H1 (cell line): ENCODE data around the gene DNAJC9. TPM values are rescaled to one million over a fixed set of nuclear protein-coding genes. Genes with fewer than 3 reads are reported as not detected.

Experiments
- CTCF ChIA-PET: fragments of 300-600 bp; sonication (Branson Sonifier 250); formaldehyde crosslinking; loops from one replicate; lab custom pipeline; 2021; ENCODE audit not compliant: partially characterized antibody; lab: Charles Lee
- POLR2A ChIA-PET: fragments of 300-600 bp; sonication (Branson Sonifier 250); formaldehyde crosslinking; loops from one replicate; lab custom pipeline; 2021; ENCODE audit warnings: inconsistent platforms; ENCODE audit not compliant: partially characterized antibody; lab: Charles Lee
- DNase-seq, 2 experiments: peaks; one replicate each; pipeline versions ENCODE4 v3.0.0 to v3.0.0-alpha.2; 2010 to 2022; ENCODE audit warnings: low spot score in 2 of 2, low read depth in 1 of 2, mixed read lengths in 1 of 2
- FAIRE-seq: peaks from 2 replicates; lab custom pipeline; 2011; peaks lifted over from hg19 to GRCh38; lab: Jason Lieb, UNC
- H2AFZ ChIP-seq: 2 replicates; pipeline ENCODE4 v1.8.1; 2012; ENCODE audit warnings: low read length, inconsistent platforms
- H2AK5ac ChIP-seq: 2 replicates; pipeline ENCODE4 v1.6.1; 2013; ENCODE audit warnings: low read depth, low read length
- H2BK120ac ChIP-seq: replicated peaks from 2 replicates; pipeline ENCODE3; 2013; ENCODE audit warnings: low read depth, low read length, inconsistent platforms
- H2BK12ac ChIP-seq: 2 replicates; pipeline ENCODE4 v1.6.1; 2013; ENCODE audit warnings: low read depth, low read length
- H2BK15ac ChIP-seq: 2 replicates; pipeline ENCODE4 v1.6.1; 2013; ENCODE audit warnings: low read length
- H2BK20ac ChIP-seq: 2 replicates; pipeline ENCODE4 v1.6.1; 2013; ENCODE audit warnings: low read length
- H2BK5ac ChIP-seq: 2 replicates; pipeline ENCODE4 v1.6.1; 2013; ENCODE audit warnings: low read depth, low read length
- H3K14ac ChIP-seq: 2 replicates; pipeline ENCODE4 v1.6.1; 2013; ENCODE audit warnings: inconsistent platforms; ENCODE audit not compliant: insufficient read length
- H3K18ac ChIP-seq: 2 replicates; pipeline ENCODE4 v1.6.1; 2013; ENCODE audit warnings: low read length; ENCODE audit errors: extremely low read depth
- H3K23ac ChIP-seq: 2 replicates; pipeline ENCODE4 v1.6.1; 2013; ENCODE audit warnings: inconsistent platforms; ENCODE audit not compliant: insufficient read length
- H3K23me2 ChIP-seq: 2 replicates; pipeline ENCODE4 v1.6.1; 2013; ENCODE audit warnings: low read depth, low read length
- H3K27ac ChIP-seq: 2 replicates; pipeline ENCODE4 v1.6.1; 2011; ENCODE audit warnings: low read depth, low read length, inconsistent platforms
- H3K27me3 ChIP-seq, 4 experiments: replicated peaks in 1 of 4; 1 replicate in 1 of 4; 2 replicates in 3 of 4; pipeline versions ENCODE4 v1.6.1 to v1.8.1; 2011 to 2013; ENCODE audit warnings: low read length in 3 of 4, mild to moderate bottlenecking in 3 of 4, inconsistent platforms in 2 of 4, mixed read lengths in 2 of 4, moderate library complexity in 1 of 4; ENCODE audit not compliant: control insufficient read depth in 3 of 4, insufficient read depth in 3 of 4; ENCODE audit errors: extremely low read depth in 1 of 4
- H3K36me3 ChIP-seq, 4 experiments: 2 replicates each; pipeline versions ENCODE4 v1.6.1 to v1.8.1; 2011 to 2013; ENCODE audit warnings: mild to moderate bottlenecking in 4 of 4, low read length in 3 of 4, moderate library complexity in 2 of 4, control low read depth in 1 of 4, inconsistent platforms in 1 of 4; ENCODE audit not compliant: insufficient read depth in 4 of 4, control insufficient read depth in 2 of 4
- H3K4ac ChIP-seq: replicated peaks from 2 replicates; pipeline ENCODE3; 2013; ENCODE audit warnings: low read length, low read depth, mixed read lengths, inconsistent platforms; ENCODE audit not compliant: insufficient read length
- H3K4me1 ChIP-seq, 4 experiments: replicated peaks in 1 of 4; 1 replicate in 1 of 4; 2 replicates in 3 of 4; pipeline versions ENCODE4 v1.6.1 to v1.8.1; 2011 to 2013; ENCODE audit warnings: low read length in 3 of 4, inconsistent platforms in 2 of 4, mixed read lengths in 1 of 4; ENCODE audit not compliant: insufficient read depth in 4 of 4, control insufficient read depth in 3 of 4
- H3K4me2 ChIP-seq, 2 experiments: 2 replicates each; pipeline versions ENCODE4 v1.6.1 to v1.8.1; 2011 to 2013; ENCODE audit warnings: low read depth in 2 of 2, low read length in 2 of 2, control low read depth in 1 of 2, inconsistent platforms in 1 of 2, mild to moderate bottlenecking in 1 of 2; ENCODE audit not compliant: insufficient read depth in 1 of 2
- H3K4me3 ChIP-seq, 4 experiments: fragments of 200-600, 300-600 bp in 1 of 4; sonication (generic), shearing (Covaris generic), sonication (Bioruptor Twin) in 1 of 4; 2 replicates each; pipeline versions ENCODE4 v1.5.1 to v1.8.1; 2011 to 2016; ENCODE audit warnings: low read length in 4 of 4, low read depth in 3 of 4, control low read depth in 2 of 4, inconsistent platforms in 2 of 4, mild to moderate bottlenecking in 2 of 4, mixed read lengths in 1 of 4, moderate library complexity in 1 of 4; ENCODE audit not compliant: insufficient read depth in 2 of 4; ENCODE audit errors: extremely low read depth in 1 of 4
- H3K56ac ChIP-seq: replicated peaks from 2 replicates; pipeline ENCODE3; 2013; ENCODE audit warnings: low read depth, mild to moderate bottlenecking, mixed read lengths, low read length, inconsistent platforms; ENCODE audit not compliant: insufficient read length
- H3K79me1 ChIP-seq: 2 replicates; pipeline ENCODE4 v1.6.1; 2013; ENCODE audit warnings: low read depth, low read length, control low read depth
- H3K79me2 ChIP-seq, 2 experiments: 2 replicates each; pipeline versions ENCODE4 v1.6.1 to v1.8.1; 2012 to 2013; ENCODE audit warnings: low read length in 2 of 2, mild to moderate bottlenecking in 2 of 2, inconsistent platforms in 1 of 2; ENCODE audit not compliant: insufficient read depth in 2 of 2, control insufficient read depth in 1 of 2
- H3K9ac ChIP-seq, 4 experiments: replicated peaks in 1 of 4; 1 replicate in 1 of 4; 2 replicates in 3 of 4; pipeline versions ENCODE4 v1.6.1 to v1.8.1; 2011 to 2013; ENCODE audit warnings: low read depth in 3 of 4, low read length in 3 of 4, control low read depth in 2 of 4, mild to moderate bottlenecking in 2 of 4, moderate library complexity in 2 of 4, inconsistent platforms in 1 of 4; ENCODE audit errors: extremely low read depth in 1 of 4
- H3K9me3 ChIP-seq, 2 experiments: 2 replicates each; pipeline versions ENCODE4 v1.6.1 to v1.8.1; 2012 to 2013; ENCODE audit warnings: mild to moderate bottlenecking in 2 of 2, moderate library complexity in 2 of 2, control low read depth in 1 of 2, inconsistent platforms in 1 of 2, low read depth in 1 of 2, low read length in 1 of 2, mixed read lengths in 1 of 2; ENCODE audit not compliant: insufficient read depth in 2 of 2
- H4K20me1 ChIP-seq, 2 experiments: replicated peaks in 1 of 2; 2 replicates each; pipeline versions ENCODE3 to v1.8.1; 2011 to 2013; ENCODE audit warnings: inconsistent platforms in 2 of 2, low read length in 2 of 2, mild to moderate bottlenecking in 1 of 2; ENCODE audit not compliant: insufficient read depth in 2 of 2, control insufficient read depth in 1 of 2
- H4K5ac ChIP-seq: 2 replicates; pipeline ENCODE4 v1.6.1; 2013; ENCODE audit warnings: low read length, low read depth, mixed read lengths, inconsistent platforms; ENCODE audit not compliant: insufficient read length
- H4K8ac ChIP-seq: 2 replicates; pipeline ENCODE4 v1.8.0; 2013; ENCODE audit warnings: mild to moderate bottlenecking, moderate library complexity, low read length, inconsistent platforms; ENCODE audit not compliant: insufficient read depth; ENCODE audit errors: extremely low read depth
- H4K91ac ChIP-seq: replicated peaks from 2 replicates; pipeline ENCODE3; 2013; ENCODE audit warnings: low read length, mixed read lengths, inconsistent platforms; ENCODE audit not compliant: insufficient read length
- EZH2 ChIP-seq: fragments of 200-600 bp; sonication (generic); IDR thresholded peaks from 2 replicates; pipeline ENCODE4 v1.7.1; 2012; ENCODE audit warnings: low read depth, mild to moderate bottlenecking, moderate library complexity, low read length, inconsistent platforms; ENCODE audit not compliant: severe bottlenecking
- JUND ChIP-seq: IDR thresholded peaks from 2 replicates; pipeline ENCODE4 v1.6.1; 2011; ENCODE audit warnings: mild to moderate bottlenecking, improper control_type of control experiment, low read length
- NRF1 ChIP-seq: IDR thresholded peaks from 2 replicates; pipeline ENCODE4 v1.6.1; 2011; ENCODE audit warnings: mild to moderate bottlenecking, low read depth, low read length, improper control_type of control experiment
- WGBS, 2 experiments: shearing (Covaris generic) in 1 of 2; methylation state at CpG; one replicate each; pipeline versions ENCODE4 v1.1.6 to v1.1.7; 2013 to 2015; ENCODE audit warnings: low lambda C conversion rate in 2 of 2, mixed read lengths in 2 of 2, inconsistent platforms in 1 of 2, low coverage in 1 of 2, missing lambda C conversion rate in 1 of 2; ENCODE audit not compliant: insufficient replicate concordance in 2 of 2, insufficient coverage in 1 of 2, insufficient read length in 1 of 2; ENCODE audit errors: extremely low coverage in 1 of 2, missing lambda C conversion rate in 1 of 2; 5-methylcytosine and 5-hydroxymethylcytosine counted together
- polyA plus RNA-seq, 7 experiments: library from polyadenylated mRNA; depleted of rRNA in 3 of 7; stranded (reverse) in 5 of 7; unstranded in 2 of 7; fragments of >200 nt in 5 of 7; fragments of 200-250 nt in 2 of 7; gene quantifications; 1 replicate in 5 of 7; 2 replicates in 1 of 7; 4 replicates in 1 of 7; pipeline versions ENCODE4 v1.2.1 to v1.2.3, GENCODE V29; 2011 to 2013; ENCODE audit warnings: missing spikeins in 2 of 7, mixed read lengths in 2 of 7
- total RNA-seq: library from RNA; stranded (reverse); fragmentation: NEBNext Ultra II Directional; extraction: Animal tissue kit (Norgen Biotek cat#: 25700); gene quantifications from 2 replicates; pipeline ENCODE4 v1.2.1, GENCODE V29; 2021

DNAJC9 gene
- total and polyA plus RNA-seq, 2 of the 8 experiments (the other 6 are each of a cell fraction or from before 2014, with no cell fraction given): 26.0 to 32.2 TPM

DNA sequence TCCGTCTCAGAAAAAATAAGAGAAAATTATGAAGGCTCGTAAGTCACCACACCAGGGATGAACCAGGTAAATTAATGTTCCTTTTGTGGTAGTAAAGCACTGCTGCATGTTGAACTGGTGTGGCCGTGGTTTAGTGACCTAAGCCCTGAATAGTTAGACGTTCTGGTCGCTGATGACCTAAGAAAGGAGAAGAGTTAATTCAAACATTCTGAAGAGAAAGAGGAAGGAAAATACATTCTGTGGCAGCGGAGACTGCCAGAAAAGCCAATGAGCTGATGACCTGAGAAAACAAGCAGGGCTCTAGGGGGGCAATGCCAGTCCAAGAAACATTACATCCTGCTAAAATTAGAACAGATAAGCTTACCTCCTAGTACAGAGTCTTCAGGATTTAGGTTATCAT is 17.5 kb downstream of the DNAJC9 start:
- Histone ChIP-seq H3K27ac (no peak overlapping the region), H3K36me3 (peaks cover 0 to 9% (median 4%) of the 10 kb centered on the region in 4 experiments; a peak in 2 of 8 replicates), H2BK15ac (no peak overlapping the region), H2BK5ac (no peak overlapping the region), H3K23me2 (no peaks in the 10 kb centered on the region), H4K5ac (no peak overlapping the region), H3K4me1 (no peaks in the 10 kb centered on the region), H3K56ac (no peak overlapping the region), H3K18ac (no peak overlapping the region)
- no peak for TF ChIP-seq EZH2
- TF ChIP-seq JUND: no peak
- TF ChIP-seq NRF1: no peak
- TF ChIP-seq, all 59 proteins: peak for 0
- Histone ChIP-seq H4K20me1 (peaks cover 2 to 3% of the 10 kb centered on the region in 2 experiments), H2AFZ (no peak overlapping the region), H2BK20ac (no peak overlapping the region), H4K8ac (no peak overlapping the region), H3K4me3 (no peak overlapping the region), H3K79me1 (no peaks in the 10 kb centered on the region), H2BK120ac (no peak overlapping the region), H2AK5ac (no peak overlapping the region), H3K9me3 (no peaks in the 10 kb centered on the region), H2BK12ac (no peak overlapping the region), H3K79me2 (no peaks in the 10 kb centered on the region), H3K9ac (no peak overlapping the region), H3K4me2 (no peak overlapping the region), H3K14ac (no peak overlapping the region), H3K27me3 (no peaks in the 10 kb centered on the region), H3K23ac (no peak overlapping the region), H3K4ac (no peak overlapping the region), H4K91ac (no peak overlapping the region)
- ChIA-PET POLR2A (interaction anchor here (0.6 to 1.4 kb wide), 5 partner anchors 9 to 90 kb away, joined by 3 to 6 read pairs (median 3); partner anchors contain the start of gene DNAJC9), CTCF (interaction anchor here (0.6 to 1.5 kb wide), 2 partner anchors 10 to 24 kb away, joined by 3 to 6 read pairs; no protein-coding TSS in a partner anchor)
- WGBS, 2 experiments: 76% methylated on average over 6 of the region's 6 CpGs; no CpG with 5 or more reads in 1 of the 2 experiments
- FAIRE-seq (no peak), DNase-seq (no peak)
